GM06990 (cell line): Measurements from ENCODE around the gene MON1B.
"Not testable (repeated sequence)": the region's sequence is repeated elsewhere in the genome, so short reads cannot be mapped to it uniquely, and the experiment has no call there.

Source experiments
- DNase-seq: peaks from one replicate; pipeline ENCODE4 v3.0.0-alpha.2; 2011; ENCODE audit not compliant: insufficient read length; ENCODE audit errors: extremely low read depth
- H3K27me3 ChIP-seq: replicated peaks from 2 replicates; pipeline ENCODE4 v1.6.0; 2011; ENCODE audit warnings: low read length; ENCODE audit not compliant: control insufficient read depth, insufficient read depth
- H3K36me3 ChIP-seq: 2 replicates; pipeline ENCODE4 v1.5.1; 2011; ENCODE audit warnings: low read length; ENCODE audit not compliant: control insufficient read depth, insufficient read depth
- H3K4me3 ChIP-seq: replicated peaks from 2 replicates; pipeline ENCODE4 v1.5.1; 2011; ENCODE audit warnings: low read depth, mild to moderate bottlenecking, control low read depth, low read length
- CTCF ChIP-seq: IDR thresholded peaks from 2 replicates; pipeline ENCODE4 v1.5.1; 2011; ENCODE audit warnings: low read length, control low read depth, mild to moderate bottlenecking, inconsistent platforms; ENCODE audit not compliant: insufficient read depth, poor library complexity, severe bottlenecking

MON1B gene

GRCh38 chr16:77165006-77165405, 26.0 kb upstream of the MON1B start:
- no peak for DNase-seq
- no peaks in the 10 kb centered on the region; the same call in 1 of the 2 replicates for H3K27me3 ChIP-seq
- TF ChIP-seq CTCF: no peak

DNA sequence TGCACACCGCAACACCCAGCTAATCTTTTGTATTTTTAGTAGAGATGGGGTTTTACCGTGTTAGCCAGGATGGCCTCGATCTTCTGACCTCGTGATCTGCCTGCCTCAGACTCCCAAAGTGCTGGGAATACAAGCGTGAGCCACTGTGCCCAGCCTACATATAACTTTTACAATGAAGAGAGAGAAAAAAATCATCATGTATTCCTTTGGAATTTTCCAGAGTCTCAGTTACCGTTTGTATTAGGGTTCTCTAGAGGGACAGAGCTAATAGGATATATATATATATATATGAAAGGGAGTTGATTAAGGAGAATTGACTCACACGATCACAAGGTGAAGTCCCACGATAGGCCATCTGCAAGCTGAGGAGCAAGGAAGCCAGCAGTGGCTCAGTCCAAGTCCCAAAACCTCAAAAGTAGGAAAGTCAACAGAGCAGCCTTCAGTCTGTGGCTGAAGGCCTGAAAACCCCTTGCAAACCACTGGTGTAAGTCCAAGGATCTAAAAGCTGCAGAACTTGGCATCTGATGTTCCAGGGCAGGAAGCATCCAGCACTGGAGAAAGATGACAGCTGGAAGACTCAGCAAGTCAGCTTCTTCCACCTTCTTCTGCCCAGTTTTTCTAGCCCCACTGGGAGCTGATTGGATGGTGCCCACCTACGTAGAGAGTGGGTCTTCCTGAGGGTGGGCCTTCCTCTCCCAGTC, 25.3 kb upstream of the MON1B start:
- not testable (repeated sequence) for DNase-seq, H3K4me3 ChIP-seq, H3K27me3 ChIP-seq, H3K36me3 ChIP-seq

More at GRCh38 chr16:77165006-77165405, 26.0 kb upstream of the MON1B start:
- H3K4me3 ChIP-seq: no peak overlapping the region
- H3K36me3 ChIP-seq: no peaks in the 10 kb centered on the region

- H3K36me3 ChIP-seq: no peaks in the 10 kb centered on the region
- no peak overlapping the region for H3K4me3 ChIP-seq
- H3K27me3 ChIP-seq: no peaks in the 10 kb centered on the region; the same call in 1 of the 2 replicates
- no peak for DNase-seq
- TF ChIP-seq CTCF: no peak
These were observed 24.3 kb upstream of the MON1B start for GRCh38 chr16:77166726-77167125.

- TF ChIP-seq CTCF: no peak
- no peak for DNase-seq
- Histone ChIP-seq H3K4me3 (no peak overlapping the region), H3K36me3 (no peaks in the 10 kb centered on the region), H3K27me3 (no peaks in the 10 kb centered on the region; the same call in 1 of the 2 replicates)
These were observed 22.1 kb upstream of the MON1B start for GRCh38 chr16:77168901-77169300.

GRCh38 chr16:77169650-77170236, 21.2 kb upstream of the MON1B start:
- TF ChIP-seq CTCF: peak; percentile 75
- Histone ChIP-seq H3K4me3 (no peak overlapping the region), H3K27me3 (no peaks in the 10 kb centered on the region; the same call in 1 of the 2 replicates), H3K36me3 (no peaks in the 10 kb centered on the region)
- DNase-seq: no peak

GRCh38 chr16:77170805-77171204, 20.2 kb upstream of the MON1B start:
- no peak for TF ChIP-seq CTCF
- no peaks in the 10 kb centered on the region; the same call in 1 of the 2 replicates for H3K27me3 ChIP-seq

More at GRCh38 chr16:77170805-77171204, 20.2 kb upstream of the MON1B start:
- Histone ChIP-seq H3K4me3 (no peak overlapping the region), H3K36me3 (no peaks in the 10 kb centered on the region)
- DNase-seq: no peak
